IMR-90 (cell line): ENCODE data around the gene CIAO2B. TPM values are rescaled to one million over a fixed set of nuclear protein-coding genes. Genes with fewer than 3 reads are reported as not detected.

Source experiments
- ATAC-seq: fragments of 200-7000 bp; cut with Tn5 transposase; 2 replicates; pipeline ENCODE4 v1.9.1; 2020; ENCODE audit warnings: low read depth, mild to moderate bottlenecking, moderate library complexity
- BruUV-seq: library from RNA; stranded (reverse); fragments of 400-500 nt; replicated peaks from 2 replicates; lab custom pipeline; 2021; lab: Mats Ljungman, UMichigan
- CTCF ChIA-PET: fragments of 300-600 bp; formaldehyde crosslinking; extraction: SDS; loops from one replicate; lab custom pipeline; 2021; ENCODE audit warnings: antibody characterized with exemption; lab: Yijun Ruan, JAX
- POLR2A ChIA-PET: fragments of 300-600 bp; sonication (Branson Sonifier 250); formaldehyde crosslinking; loops from one replicate; lab custom pipeline; 2022; ENCODE audit warnings: antibody characterized with exemption; ENCODE audit not compliant: unreplicated experiment; lab: Charles Lee
- DNase-seq: peaks from one replicate; pipeline ENCODE4 v3.0.0; 2013
- H2AFZ ChIP-seq: replicated peaks from 2 replicates; pipeline ENCODE3; 2013; ENCODE audit warnings: low read length, mild to moderate bottlenecking; ENCODE audit not compliant: poor library complexity
- H2AK5ac ChIP-seq: 2 replicates; pipeline ENCODE4 v1.6.1; 2013; ENCODE audit warnings: low read depth, low read length, inconsistent platforms
- H2AK9ac ChIP-seq: replicated peaks from 2 replicates; pipeline ENCODE3; 2013; ENCODE audit warnings: mild to moderate bottlenecking, low read depth, low read length, moderate library complexity; ENCODE audit not compliant: poor library complexity
- H2BK120ac ChIP-seq: 2 replicates; pipeline ENCODE4 v1.6.1; 2013; ENCODE audit warnings: low read depth, low read length, inconsistent platforms
- H2BK15ac ChIP-seq: 3 replicates; pipeline ENCODE4 v1.6.1; 2013; ENCODE audit warnings: low read depth, low read length, inconsistent platforms
- H2BK20ac ChIP-seq: 2 replicates; pipeline ENCODE4 v1.6.1; 2013; ENCODE audit warnings: low read depth, mild to moderate bottlenecking, inconsistent platforms, low read length, moderate library complexity
- H2BK5ac ChIP-seq: 2 replicates; pipeline ENCODE4 v1.6.1; 2013; ENCODE audit warnings: mild to moderate bottlenecking, low read depth, low read length, inconsistent platforms; ENCODE audit not compliant: poor library complexity, severe bottlenecking
- H3K14ac ChIP-seq: replicated peaks from 2 replicates; pipeline ENCODE4 v1.6.1; 2013; ENCODE audit warnings: low read depth, low read length, inconsistent platforms
- H3K18ac ChIP-seq: 2 replicates; pipeline ENCODE4 v1.6.1; 2013; ENCODE audit warnings: low read depth, low read length, control low read depth
- H3K23ac ChIP-seq: 2 replicates; pipeline ENCODE4 v1.6.1; 2013; ENCODE audit warnings: low read depth, low read length, inconsistent platforms
- H3K27ac ChIP-seq: 2 replicates; pipeline ENCODE4 v1.5.1; 2013; ENCODE audit warnings: mild to moderate bottlenecking, control low read depth, low read length; ENCODE audit not compliant: insufficient read depth
- H3K27me3 ChIP-seq: 2 replicates; pipeline ENCODE4 v1.6.1; 2013; ENCODE audit warnings: low read length; ENCODE audit not compliant: control insufficient read depth, insufficient read depth
- H3K36me3 ChIP-seq: 2 replicates; pipeline ENCODE4 v1.6.1; 2013; ENCODE audit warnings: low read length, mixed read lengths; ENCODE audit not compliant: control insufficient read depth, insufficient read depth
- H3K4ac ChIP-seq: 2 replicates; pipeline ENCODE4 v1.6.1; 2013; ENCODE audit warnings: low read depth, low read length, inconsistent platforms
- H3K4me1 ChIP-seq: 2 replicates; pipeline ENCODE4 v1.6.1; 2013; ENCODE audit warnings: low read length, mixed read lengths; ENCODE audit not compliant: control insufficient read depth, insufficient read depth
- H3K4me2 ChIP-seq: 2 replicates; pipeline ENCODE4 v1.6.1; 2013; ENCODE audit warnings: low read depth, mild to moderate bottlenecking, control low read depth, low read length, moderate library complexity
- H3K4me3 ChIP-seq: 2 replicates; pipeline ENCODE4 v1.5.1; 2013; ENCODE audit warnings: low read depth, mild to moderate bottlenecking, control low read depth, low read length, moderate library complexity; ENCODE audit not compliant: insufficient read depth
- H3K56ac ChIP-seq: 2 replicates; pipeline ENCODE4 v1.6.1; 2013; ENCODE audit warnings: low read length, inconsistent platforms; ENCODE audit not compliant: insufficient read depth; ENCODE audit errors: extremely low read depth
- H3K79me1 ChIP-seq, 2 experiments: 2 replicates each; pipeline ENCODE4 v1.6.1; 2013; ENCODE audit warnings: low read length in 2 of 2, inconsistent platforms in 1 of 2, low read depth in 1 of 2
- H3K9ac ChIP-seq: 2 replicates; pipeline ENCODE4 v1.6.1; 2013; ENCODE audit warnings: low read depth, low read length, control low read depth
- H3K9me1 ChIP-seq: 2 replicates; pipeline ENCODE4 v1.6.1; 2013; ENCODE audit warnings: low read length, inconsistent platforms; ENCODE audit not compliant: insufficient read depth
- H3K9me3 ChIP-seq: 2 replicates; pipeline ENCODE4 v1.6.1; 2013; ENCODE audit warnings: low read length; ENCODE audit not compliant: control insufficient read depth, insufficient read depth
- H4K20me1 ChIP-seq: 2 replicates; pipeline ENCODE4 v1.6.1; 2013; ENCODE audit warnings: low read length, inconsistent platforms; ENCODE audit not compliant: insufficient read depth
- H4K5ac ChIP-seq: 2 replicates; pipeline ENCODE4 v1.6.1; 2013; ENCODE audit warnings: mild to moderate bottlenecking, low read depth, low read length, control low read depth
- H4K8ac ChIP-seq, 2 experiments: 2 replicates each; pipeline ENCODE4 v1.6.1; 2013; ENCODE audit warnings: low read depth in 2 of 2, low read length in 2 of 2, control low read depth in 1 of 2, inconsistent platforms in 1 of 2
- H4K91ac ChIP-seq: 2 replicates; pipeline ENCODE4 v1.6.1; 2013; ENCODE audit warnings: low read depth, low read length, inconsistent platforms; ENCODE audit not compliant: insufficient read depth
- CHD1 ChIP-seq: IDR thresholded peaks from 2 replicates; pipeline ENCODE4 v1.6.1; 2012; ENCODE audit warnings: low read depth, low read length, improper control_type of control experiment
- FOS ChIP-seq: fragments of 150-350 bp; IDR thresholded peaks from 2 replicates; pipeline ENCODE4 v1.6.1; 2016; ENCODE audit warnings: low read depth, low read length
- MAFK ChIP-seq: IDR thresholded peaks from 2 replicates; pipeline ENCODE4 v1.6.1; 2012; ENCODE audit warnings: low read depth, low read length, improper control_type of control experiment
- MAZ ChIP-seq: IDR thresholded peaks from 2 replicates; pipeline ENCODE4 v1.6.1; 2012; ENCODE audit warnings: low read depth, mild to moderate bottlenecking, low read length, improper control_type of control experiment, moderate library complexity, borderline replicate concordance
- MXI1 ChIP-seq: IDR thresholded peaks from 2 replicates; pipeline ENCODE4 v1.6.1; 2012; ENCODE audit warnings: low read depth, mild to moderate bottlenecking, low read length, moderate library complexity, borderline replicate concordance
- POLR2A ChIP-seq: IDR thresholded peaks from 2 replicates; pipeline ENCODE4 v1.6.1; 2012; ENCODE audit warnings: mild to moderate bottlenecking, low read depth, low read length
- RCOR1 ChIP-seq: IDR thresholded peaks from 2 replicates; pipeline ENCODE4 v1.6.1; 2012; ENCODE audit warnings: mild to moderate bottlenecking, low read length, improper control_type of control experiment; ENCODE audit not compliant: insufficient replicate concordance
- SMC3 ChIP-seq: fragments of 150-350 bp; IDR thresholded peaks from 2 replicates; pipeline ENCODE4 v1.6.1; 2016; ENCODE audit warnings: low read depth, mild to moderate bottlenecking, antibody characterized with exemption, low read length, moderate library complexity
- WGBS, 2 experiments: methylation state at CpG; one replicate each; pipeline versions ENCODE4 v1.1.5 to v1.1.7; 2013; ENCODE audit warnings: missing lambda C conversion rate in 2 of 2; ENCODE audit not compliant: insufficient read length in 1 of 2; ENCODE audit errors: extremely low coverage in 2 of 2; 5-methylcytosine and 5-hydroxymethylcytosine counted together
- dilution Hi-C: fragments of 300-500 bp; cut with HindIII; formaldehyde crosslinking; loops from one replicate; pipeline ENCODE4 v1.14.3; 2018; ENCODE audit warnings: low sequenced_read_pairs; ENCODE audit not compliant: unreplicated experiment
- in situ Hi-C: fragments of 300-500 bp; cut with MboI; formaldehyde crosslinking; loops from 3 replicates; pipeline ENCODE4 v1.14.3; 2019; ENCODE audit warnings: low sequenced_read_pairs, inconsistent platforms, mixed read lengths
- intact Hi-C: fragments of 100-400 bp; cut with micrococcal nuclease; formaldehyde crosslinking; loops from 2 replicates; pipeline ENCODE4 v1.10.0; 2022
- polyA plus RNA-seq, 3 experiments: library from polyadenylated mRNA; depleted of rRNA; stranded (reverse); fragments of >200 nt; gene quantifications; 2 replicates each; pipeline ENCODE4 v1.2.3, GENCODE V29; 2012; ENCODE audit warnings: low replicate concordance in 1 of 3
- total RNA-seq: library from RNA; depleted of rRNA; stranded (reverse); fragments of >200 nt; gene quantifications from 2 replicates; pipeline ENCODE4 v1.2.3, GENCODE V29; 2012

Gene CIAO2B
- total and polyA plus RNA-seq, 2 of the 4 experiments (the other 2 are of a cell fraction): 148 to 234 TPM

DNA sequence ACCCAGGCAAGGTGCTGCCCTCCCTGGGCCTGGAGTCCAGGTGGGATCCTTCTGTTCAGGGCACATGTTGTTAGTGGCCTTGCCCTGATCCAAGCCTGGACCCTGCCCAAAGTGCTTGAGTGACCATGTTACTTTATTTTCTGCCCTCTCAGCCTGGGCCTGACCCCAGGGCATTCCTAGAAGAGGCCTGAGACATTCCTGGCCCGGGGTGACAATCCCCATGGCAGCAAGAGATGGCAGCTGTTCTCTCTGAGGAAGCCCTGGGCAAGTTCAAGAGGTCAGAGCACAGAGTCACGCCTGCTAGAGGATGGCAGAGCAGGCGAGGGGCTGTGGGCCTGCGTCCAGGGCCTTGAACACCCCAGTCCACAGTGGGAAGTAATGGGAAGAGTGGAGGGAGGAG, 20.5 kb downstream of the CIAO2B start:
- BruUV-seq: no TSS peak
- ChIA-PET POLR2A (no interaction called here), CTCF (no interaction called here)
- Histone ChIP-seq H3K9ac (no peak overlapping the region), H2BK5ac (no peak overlapping the region), H3K18ac (no peak overlapping the region), H3K36me3 (no peaks in the 10 kb centered on the region), H3K4ac (no peak overlapping the region), H3K4me1 (no peaks in the 10 kb centered on the region), H2AK9ac (no peak overlapping the region), H3K14ac (no peak overlapping the region), H2BK120ac (no peak overlapping the region), H2AK5ac (no peak overlapping the region), H2AFZ (no peak overlapping the region), H3K4me3 (no peak overlapping the region), H3K9me3 (no peaks in the 10 kb centered on the region), H3K9me1 (no peaks in the 10 kb centered on the region), H3K56ac (no peak overlapping the region), H2BK15ac (no peak overlapping the region), H3K79me1 (no peaks in the 10 kb centered on the region), H4K20me1 (no peaks in the 10 kb centered on the region), H4K8ac (no peak overlapping the region), H3K27ac (no peak overlapping the region), H3K23ac (no peak overlapping the region), H4K5ac (no peak overlapping the region), H4K91ac (no peak overlapping the region), H3K27me3 (peaks cover 32% of the 10 kb centered on the region), H3K4me2 (no peak overlapping the region), H2BK20ac (no peak overlapping the region)
- in situ Hi-C loops: no loop called here
- DNase-seq (no peak), ATAC-seq (no peak)
- TF ChIP-seq FOS: no peak
- TF ChIP-seq POLR2A: no peak
- no peak for TF ChIP-seq MAFK
- TF ChIP-seq MAZ: no peak
- no peak for TF ChIP-seq CHD1
- TF ChIP-seq RCOR1: no peak
- no peak for TF ChIP-seq SMC3
- no peak for TF ChIP-seq MXI1
- dilution Hi-C loops: no loop called here
- 20% methylated on average over 1 of the region's 4 CpGs; no CpG with 5 or more reads in 1 of the 2 experiments for WGBS, 2 experiments
- intact Hi-C loops: no loop called here
